Loucy (cell line): ENCODE results near the gene CD19.

Experiments used
- H2AFZ ChIP-seq: fragments of 200-600 bp; sonication (generic); 2 replicates; pipeline ENCODE4 v1.6.0; 2016; ENCODE audit warnings: antibody characterized with exemption, mild to moderate bottlenecking, low read length, moderate library complexity
- H3F3A ChIP-seq: fragments of 200-600 bp; 2 replicates; pipeline ENCODE4 v1.6.0; 2016; ENCODE audit warnings: antibody characterized with exemption, low read depth, mild to moderate bottlenecking
- H3K27me3 ChIP-seq: fragments of 200-600 bp; sonication (generic); 2 replicates; pipeline ENCODE4 v1.6.1; 2014; ENCODE audit warnings: low read length, mild to moderate bottlenecking; ENCODE audit not compliant: insufficient read depth, poor library complexity, severe bottlenecking
- H3K36me3 ChIP-seq: fragments of 200-600 bp; sonication (generic); 2 replicates; pipeline ENCODE4 v1.6.1; 2016; ENCODE audit warnings: low read length; ENCODE audit not compliant: insufficient read depth
- H3K4me1 ChIP-seq: fragments of 200-600 bp; sonication (generic); 2 replicates; pipeline ENCODE4 v1.5.1; 2014; ENCODE audit warnings: low read length, mild to moderate bottlenecking; ENCODE audit not compliant: insufficient read depth, poor library complexity, severe bottlenecking
- H3K4me2 ChIP-seq: fragments of 200-600 bp; sonication (generic); 2 replicates; pipeline ENCODE4 v1.6.0; 2014; ENCODE audit warnings: antibody characterized with exemption, low read length, low read depth, mild to moderate bottlenecking; ENCODE audit not compliant: poor library complexity, severe bottlenecking
- H3K4me3 ChIP-seq: fragments of 200-600 bp; sonication (generic); 2 replicates; pipeline ENCODE4 v1.5.1; 2014; ENCODE audit warnings: low read length, mild to moderate bottlenecking, mixed read lengths; ENCODE audit not compliant: poor library complexity, severe bottlenecking
- H3K79me2 ChIP-seq: fragments of 200-600 bp; sonication (generic); 2 replicates; pipeline ENCODE4 v1.6.1; 2014; ENCODE audit warnings: low read length; ENCODE audit not compliant: insufficient read depth
- H3K9ac ChIP-seq: fragments of 200-600 bp; sonication (generic); 2 replicates; pipeline ENCODE4 v1.6.0; 2014; ENCODE audit warnings: mild to moderate bottlenecking, low read depth, low read length, moderate library complexity; ENCODE audit not compliant: poor library complexity, severe bottlenecking
- H3K9me2 ChIP-seq: fragments of 200-600 bp; sonication (generic); replicated peaks from 2 replicates; pipeline ENCODE4 v1.6.1; 2016; ENCODE audit warnings: low read depth, low read length, mixed read lengths
- H3K9me3 ChIP-seq: fragments of 200-600 bp; sonication (generic); 2 replicates; pipeline ENCODE4 v1.6.1; 2014; ENCODE audit warnings: mild to moderate bottlenecking, antibody characterized with exemption, low read length, low read depth; ENCODE audit not compliant: insufficient read depth
- H4K20me1 ChIP-seq: fragments of 200-600 bp; sonication (generic); 2 replicates; pipeline ENCODE4 v1.6.0; 2014; ENCODE audit warnings: antibody characterized with exemption, low read length, mild to moderate bottlenecking; ENCODE audit not compliant: insufficient read depth, poor library complexity, severe bottlenecking
- EZH2phosphoT487 ChIP-seq: fragments of 200-600 bp; IDR thresholded peaks from 2 replicates; pipeline ENCODE4 v1.6.1; 2018; ENCODE audit warnings: antibody characterized with exemption, mild to moderate bottlenecking, moderate library complexity, borderline replicate concordance
- TF ChIP-seq, protein P1 (sequence below): fragments of 200-600 bp; sonication (generic); conservative IDR thresholded peaks from 2 replicates; pipeline ENCODE4 v1.5.1; 2014; ENCODE audit warnings: mild to moderate bottlenecking, antibody characterized with exemption, low read length

CD19 gene

GRCh38 chr16:28904363-28904762, 27.4 kb upstream of the CD19 start:
- Histone ChIP-seq H3K4me2 (no peak overlapping the region), H3K27me3 (no peaks in the 10 kb centered on the region), H3K79me2 (no peaks in the 10 kb centered on the region), H3K4me3 (no peak overlapping the region), H3K4me1 (no peaks in the 10 kb centered on the region), H3K9me2 (no peaks in the 10 kb centered on the region), H3K9me3 (no peaks in the 10 kb centered on the region), H3F3A (no peaks in the 10 kb centered on the region), H2AFZ (no peak overlapping the region), H3K36me3 (peaks cover 5% of the 10 kb centered on the region; the same call in 1 of the 2 replicates), H3K9ac (no peak overlapping the region), H4K20me1 (no peaks in the 10 kb centered on the region)
- TF ChIP-seq EZH2phosphoT487 = no peak
- TF ChIP-seq, protein P1, sequence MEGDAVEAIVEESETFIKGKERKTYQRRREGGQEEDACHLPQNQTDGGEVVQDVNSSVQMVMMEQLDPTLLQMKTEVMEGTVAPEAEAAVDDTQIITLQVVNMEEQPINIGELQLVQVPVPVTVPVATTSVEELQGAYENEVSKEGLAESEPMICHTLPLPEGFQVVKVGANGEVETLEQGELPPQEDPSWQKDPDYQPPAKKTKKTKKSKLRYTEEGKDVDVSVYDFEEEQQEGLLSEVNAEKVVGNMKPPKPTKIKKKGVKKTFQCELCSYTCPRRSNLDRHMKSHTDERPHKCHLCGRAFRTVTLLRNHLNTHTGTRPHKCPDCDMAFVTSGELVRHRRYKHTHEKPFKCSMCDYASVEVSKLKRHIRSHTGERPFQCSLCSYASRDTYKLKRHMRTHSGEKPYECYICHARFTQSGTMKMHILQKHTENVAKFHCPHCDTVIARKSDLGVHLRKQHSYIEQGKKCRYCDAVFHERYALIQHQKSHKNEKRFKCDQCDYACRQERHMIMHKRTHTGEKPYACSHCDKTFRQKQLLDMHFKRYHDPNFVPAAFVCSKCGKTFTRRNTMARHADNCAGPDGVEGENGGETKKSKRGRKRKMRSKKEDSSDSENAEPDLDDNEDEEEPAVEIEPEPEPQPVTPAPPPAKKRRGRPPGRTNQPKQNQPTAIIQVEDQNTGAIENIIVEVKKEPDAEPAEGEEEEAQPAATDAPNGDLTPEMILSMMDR = no peak

DNA sequence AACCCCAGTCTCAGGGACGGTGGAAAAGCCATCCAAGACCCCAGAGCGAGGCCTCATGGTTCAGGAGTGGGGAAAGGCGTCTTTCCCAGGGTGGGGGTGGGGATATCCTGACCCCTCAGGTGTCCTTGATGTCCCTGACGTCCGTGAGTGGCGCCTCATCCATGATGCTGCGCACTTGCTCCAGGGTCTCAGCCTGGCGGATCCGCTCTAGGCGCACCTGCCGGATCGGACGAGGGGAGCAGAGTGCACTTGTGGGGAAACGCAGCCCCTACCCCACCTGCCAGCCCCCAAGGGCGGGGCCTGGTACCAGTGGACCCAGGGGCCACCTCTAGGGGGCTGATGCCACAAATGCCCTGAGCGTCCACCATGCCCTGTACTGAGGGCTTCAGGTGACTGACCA, 26.9 kb upstream of the CD19 start:
- H3K79me2 ChIP-seq = no peaks in the 10 kb centered on the region
- no peak overlapping the region for H2AFZ ChIP-seq
- H3K9me3 ChIP-seq = no peaks in the 10 kb centered on the region
- H3K9me2 ChIP-seq = no peaks in the 10 kb centered on the region
- H3K36me3 ChIP-seq = peaks cover 5% of the 10 kb centered on the region; the same call in 1 of the 2 replicates
- H3K4me1 ChIP-seq = no peaks in the 10 kb centered on the region
- H3K4me2 ChIP-seq = no peak overlapping the region
- H3K27me3 ChIP-seq = no peaks in the 10 kb centered on the region
- no peaks in the 10 kb centered on the region for H4K20me1 ChIP-seq
- H3K4me3 ChIP-seq = no peak overlapping the region
- TF ChIP-seq, protein P1 = no peak
- H3F3A ChIP-seq = no peaks in the 10 kb centered on the region
- no peak overlapping the region for H3K9ac ChIP-seq

DNA sequence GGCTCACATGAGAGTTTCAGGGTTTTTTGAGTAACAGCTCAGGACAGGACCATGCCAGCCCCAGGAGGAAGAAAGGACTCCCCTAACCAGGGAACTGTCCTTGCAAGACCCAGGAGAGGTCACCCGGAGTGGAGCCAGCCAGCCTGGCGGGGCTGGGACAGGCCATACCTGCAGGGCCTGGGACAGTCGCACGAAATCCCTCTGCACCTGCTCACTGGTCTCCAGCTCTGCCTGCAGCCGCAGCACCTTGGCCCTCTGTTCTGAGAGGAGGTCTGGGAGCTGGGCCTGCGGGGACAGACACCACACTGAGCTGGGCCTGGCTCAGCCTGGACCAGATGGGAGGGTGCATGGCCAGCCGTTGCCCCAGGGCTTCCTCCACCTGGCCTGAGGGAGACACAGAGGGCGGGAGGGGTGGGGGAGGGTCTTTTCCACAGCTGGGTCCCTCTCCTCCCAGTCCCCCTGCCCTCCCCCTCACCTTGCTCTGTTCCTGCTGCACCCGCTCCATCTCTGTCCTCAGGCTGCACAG, 26.5 kb upstream of the CD19 start:
- H3K9ac ChIP-seq = no peak overlapping the region
- no peaks in the 10 kb centered on the region for H3K4me1 ChIP-seq
- H3K4me2 ChIP-seq = no peak overlapping the region
- no peak overlapping the region for H2AFZ ChIP-seq
- no peak overlapping the region for H3K4me3 ChIP-seq
- H3K9me2 ChIP-seq = no peaks in the 10 kb centered on the region
- H3K36me3 ChIP-seq = peaks cover 5% of the 10 kb centered on the region; the same call in 1 of the 2 replicates
- no peaks in the 10 kb centered on the region for H3F3A ChIP-seq
- TF ChIP-seq, protein P1 = no peak
- H3K27me3 ChIP-seq = no peaks in the 10 kb centered on the region
- no peaks in the 10 kb centered on the region for H3K79me2 ChIP-seq
- no peaks in the 10 kb centered on the region for H3K9me3 ChIP-seq
- H4K20me1 ChIP-seq = no peaks in the 10 kb centered on the region
